KMS-11 (cell line): Measurements from ENCODE around the gene SPOCK2.

Experiments
- H2AFZ ChIP-seq: fragments of 200-600 bp; sonication (generic); 2 replicates; pipeline ENCODE4 v1.6.1; 2016; ENCODE audit warnings: antibody characterized with exemption, mixed run types, low read depth
- H3K27ac ChIP-seq: fragments of 200-600 bp; sonication (generic); 2 replicates; pipeline ENCODE4 v1.6.1; 2016; ENCODE audit warnings: mild to moderate bottlenecking, mixed run types
- H3K27me3 ChIP-seq: fragments of 200-600 bp; sonication (generic); 2 replicates; pipeline ENCODE4 v1.6.1; 2017; ENCODE audit warnings: mild to moderate bottlenecking, low read depth, mixed run types, moderate library complexity; ENCODE audit not compliant: insufficient read depth
- H3K36me3 ChIP-seq: fragments of 200-600 bp; sonication (generic); 2 replicates; pipeline ENCODE4 v1.6.1; 2017; ENCODE audit warnings: mild to moderate bottlenecking, mixed run types; ENCODE audit not compliant: insufficient read depth
- H3K4me1 ChIP-seq: fragments of 200-600 bp; sonication (generic); 2 replicates; pipeline ENCODE4 v1.6.1; 2016; ENCODE audit warnings: mild to moderate bottlenecking, low read depth, mixed run types; ENCODE audit not compliant: poor library complexity, severe bottlenecking
- H3K4me2 ChIP-seq: fragments of 200-600 bp; sonication (generic); 2 replicates; pipeline ENCODE4 v1.7.0; 2016; ENCODE audit warnings: mild to moderate bottlenecking, mixed run types
- H3K4me3 ChIP-seq: fragments of 200-600 bp; sonication (generic); IDR thresholded peaks from 2 replicates; pipeline ENCODE4 v1.6.1; 2017; ENCODE audit warnings: low read depth, low read length, mixed read lengths; ENCODE audit not compliant: insufficient read depth
- H3K79me2 ChIP-seq: fragments of 200-600 bp; sonication (generic); 2 replicates; pipeline ENCODE4 v1.6.1; 2016; ENCODE audit warnings: low read depth, mixed run types; ENCODE audit not compliant: insufficient read depth
- H3K9ac ChIP-seq: fragments of 200-600 bp; sonication (generic); 2 replicates; pipeline ENCODE4 v1.6.1; 2016; ENCODE audit warnings: mild to moderate bottlenecking, mixed run types
- H4K20me1 ChIP-seq: fragments of 200-600 bp; sonication (generic); 2 replicates; pipeline ENCODE4 v1.6.1; 2016; ENCODE audit warnings: mild to moderate bottlenecking, mixed run types; ENCODE audit not compliant: insufficient read depth
- CTCF ChIP-seq: fragments of 200-600 bp; sonication (generic); conservative IDR thresholded peaks from 2 replicates; pipeline ENCODE4 v1.6.1; 2017; ENCODE audit warnings: low read depth, mild to moderate bottlenecking, antibody characterized with exemption, low read length, moderate library complexity, mixed read lengths

SPOCK2 gene

GRCh38 chr10:72069751-72070526 lies 18.4 kb downstream of the SPOCK2 start:
- Histone ChIP-seq H2AFZ (no peak overlapping the region), H3K4me2 (no peak overlapping the region), H3K4me1 (no peaks in the 10 kb centered on the region), H3K27me3 (no peaks in the 10 kb centered on the region), H4K20me1 (no peaks in the 10 kb centered on the region), H3K9ac (no peak overlapping the region), H3K36me3 (no peaks in the 10 kb centered on the region), H3K4me3 (no peak overlapping the region), H3K27ac (no peak overlapping the region), H3K79me2 (no peaks in the 10 kb centered on the region)
- no peak; the same call in 1 of the 2 replicates for TF ChIP-seq CTCF

- TF ChIP-seq CTCF: no peak
- Histone ChIP-seq H3K4me2 (no peak overlapping the region), H3K4me1 (no peaks in the 10 kb centered on the region), H4K20me1 (no peaks in the 10 kb centered on the region), H3K27ac (no peak overlapping the region), H3K79me2 (no peaks in the 10 kb centered on the region), H3K27me3 (no peaks in the 10 kb centered on the region), H3K36me3 (no peaks in the 10 kb centered on the region), H3K4me3 (no peak overlapping the region), H2AFZ (no peak overlapping the region), H3K9ac (no peak overlapping the region)
These were observed 19.4 kb downstream of the SPOCK2 start for GRCh38 chr10:72068901-72069446.

DNA sequence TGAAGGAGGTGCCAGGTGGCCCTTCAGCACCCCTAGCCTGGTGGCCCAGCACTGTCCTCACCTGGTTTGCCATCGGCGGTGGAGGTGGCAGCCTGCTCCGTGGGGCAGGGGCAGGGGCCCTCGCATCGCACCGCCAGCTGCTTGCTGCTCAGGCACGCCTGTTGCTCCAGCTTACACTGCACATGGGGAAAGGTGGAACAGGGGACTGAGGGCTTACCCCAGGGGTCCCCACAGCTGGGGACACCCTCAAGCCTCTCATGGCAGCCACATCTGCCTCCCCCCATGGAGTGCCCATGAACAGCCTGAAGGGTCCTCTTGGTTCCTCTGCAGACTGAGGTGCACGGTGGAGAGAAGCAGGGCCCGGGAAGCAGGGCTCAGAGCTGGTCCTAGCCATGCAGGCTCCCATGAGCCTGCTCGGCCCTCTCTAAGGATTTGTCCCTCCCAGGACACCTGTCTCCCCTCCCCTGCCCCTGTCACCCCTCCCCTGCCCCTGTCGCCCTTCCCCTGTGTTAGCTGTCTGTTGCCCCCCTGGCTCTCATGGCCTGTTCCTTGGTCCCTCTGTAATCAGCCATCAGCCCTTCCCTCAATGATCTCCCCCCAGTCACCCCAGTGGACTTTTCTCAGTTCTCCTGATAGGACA lies 20.1 kb downstream of the SPOCK2 start:
- H3K4me3 ChIP-seq: no peak overlapping the region
- no peak overlapping the region for H3K27ac ChIP-seq
- H4K20me1 ChIP-seq: no peaks in the 10 kb centered on the region
- H3K4me1 ChIP-seq: no peaks in the 10 kb centered on the region
- H3K27me3 ChIP-seq: no peaks in the 10 kb centered on the region
- no peaks in the 10 kb centered on the region for H3K79me2 ChIP-seq
- H2AFZ ChIP-seq: no peak overlapping the region
- no peaks in the 10 kb centered on the region for H3K36me3 ChIP-seq
- no peak overlapping the region for H3K9ac ChIP-seq
- H3K4me2 ChIP-seq: no peak overlapping the region
- no peak for TF ChIP-seq CTCF

DNA sequence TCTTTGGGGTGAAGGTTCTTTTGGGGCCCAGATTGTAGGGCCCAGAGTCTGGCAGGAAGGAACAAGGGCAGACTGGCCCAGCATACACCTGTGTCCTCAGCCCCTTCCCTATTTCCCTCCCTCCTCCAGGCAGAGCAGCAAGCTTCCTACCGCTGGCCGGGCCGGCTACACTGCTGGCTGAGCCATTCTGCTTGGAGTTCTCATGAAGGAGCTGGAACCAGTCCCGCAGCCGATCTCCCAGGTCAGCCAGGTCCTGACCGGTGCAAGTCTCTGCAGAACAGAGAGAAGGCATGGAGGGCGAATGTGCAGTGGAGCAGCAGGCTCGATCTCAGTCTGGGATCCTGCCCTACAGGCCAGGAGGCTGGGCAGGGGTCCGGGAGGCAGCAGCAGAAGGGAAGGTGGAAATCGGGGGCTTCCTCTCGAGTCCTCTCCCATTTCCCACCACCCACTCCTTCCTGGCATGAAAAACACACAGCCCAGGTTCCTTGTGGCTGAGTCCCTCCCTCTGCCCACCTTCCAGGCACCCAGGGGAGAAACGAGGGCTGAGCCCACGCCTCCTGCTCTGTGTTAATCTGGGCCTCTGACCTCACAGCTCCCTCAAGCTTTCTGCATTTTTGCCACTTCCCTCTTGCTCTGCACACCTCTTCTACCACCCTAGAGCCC lies 20.8 kb downstream of the SPOCK2 start:
- no peaks in the 10 kb centered on the region for H3K79me2 ChIP-seq
- H3K27ac ChIP-seq: no peak overlapping the region
- H3K9ac ChIP-seq: no peak overlapping the region
- no peak overlapping the region for H3K4me3 ChIP-seq
- no peaks in the 10 kb centered on the region for H4K20me1 ChIP-seq
- TF ChIP-seq CTCF: no peak
- no peaks in the 10 kb centered on the region for H3K4me1 ChIP-seq
- no peak overlapping the region for H2AFZ ChIP-seq
- no peak overlapping the region for H3K4me2 ChIP-seq
- no peaks in the 10 kb centered on the region for H3K27me3 ChIP-seq
- H3K36me3 ChIP-seq: no peaks in the 10 kb centered on the region
